ENCODE measurements around the gene TCF19.

- TF ChIP-seq, protein P1, sequence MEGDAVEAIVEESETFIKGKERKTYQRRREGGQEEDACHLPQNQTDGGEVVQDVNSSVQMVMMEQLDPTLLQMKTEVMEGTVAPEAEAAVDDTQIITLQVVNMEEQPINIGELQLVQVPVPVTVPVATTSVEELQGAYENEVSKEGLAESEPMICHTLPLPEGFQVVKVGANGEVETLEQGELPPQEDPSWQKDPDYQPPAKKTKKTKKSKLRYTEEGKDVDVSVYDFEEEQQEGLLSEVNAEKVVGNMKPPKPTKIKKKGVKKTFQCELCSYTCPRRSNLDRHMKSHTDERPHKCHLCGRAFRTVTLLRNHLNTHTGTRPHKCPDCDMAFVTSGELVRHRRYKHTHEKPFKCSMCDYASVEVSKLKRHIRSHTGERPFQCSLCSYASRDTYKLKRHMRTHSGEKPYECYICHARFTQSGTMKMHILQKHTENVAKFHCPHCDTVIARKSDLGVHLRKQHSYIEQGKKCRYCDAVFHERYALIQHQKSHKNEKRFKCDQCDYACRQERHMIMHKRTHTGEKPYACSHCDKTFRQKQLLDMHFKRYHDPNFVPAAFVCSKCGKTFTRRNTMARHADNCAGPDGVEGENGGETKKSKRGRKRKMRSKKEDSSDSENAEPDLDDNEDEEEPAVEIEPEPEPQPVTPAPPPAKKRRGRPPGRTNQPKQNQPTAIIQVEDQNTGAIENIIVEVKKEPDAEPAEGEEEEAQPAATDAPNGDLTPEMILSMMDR (IDR thresholded peaks at IDR 0.05): no peak
- TF ChIP-seq POLR2AphosphoS5 (IDR thresholded peaks at IDR 0.05) (no peak), POLR2A (IDR thresholded peaks at IDR 0.05) (no peak)
Measured at GRCh38 chr6:31179896-31180295, 21.5 kb downstream of the TCF19 start.

Data from prostate gland (tissue), 2 donors.